ENCODE measurements around the gene C6.

DNA sequence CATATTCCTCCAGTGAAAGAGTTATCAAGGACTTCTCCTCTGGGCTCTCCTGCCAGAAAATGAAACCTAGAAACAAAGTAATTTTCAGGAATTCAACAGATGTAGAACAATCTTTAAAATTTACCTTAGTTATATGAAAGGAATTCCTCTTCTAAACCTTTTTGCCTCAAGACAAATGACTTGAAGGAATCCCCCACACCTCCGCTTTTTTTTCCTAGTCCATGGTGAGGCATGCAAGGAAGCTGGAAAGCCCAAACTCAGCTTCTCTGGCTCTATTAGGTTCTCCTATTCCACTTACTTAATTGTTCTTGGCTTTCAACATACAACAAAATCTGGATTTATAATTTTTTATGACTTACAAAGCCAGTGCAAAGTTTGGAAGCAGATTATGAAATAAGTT is 27.2 kb downstream of the C6 start:
- TF ChIP-seq, protein P1, sequence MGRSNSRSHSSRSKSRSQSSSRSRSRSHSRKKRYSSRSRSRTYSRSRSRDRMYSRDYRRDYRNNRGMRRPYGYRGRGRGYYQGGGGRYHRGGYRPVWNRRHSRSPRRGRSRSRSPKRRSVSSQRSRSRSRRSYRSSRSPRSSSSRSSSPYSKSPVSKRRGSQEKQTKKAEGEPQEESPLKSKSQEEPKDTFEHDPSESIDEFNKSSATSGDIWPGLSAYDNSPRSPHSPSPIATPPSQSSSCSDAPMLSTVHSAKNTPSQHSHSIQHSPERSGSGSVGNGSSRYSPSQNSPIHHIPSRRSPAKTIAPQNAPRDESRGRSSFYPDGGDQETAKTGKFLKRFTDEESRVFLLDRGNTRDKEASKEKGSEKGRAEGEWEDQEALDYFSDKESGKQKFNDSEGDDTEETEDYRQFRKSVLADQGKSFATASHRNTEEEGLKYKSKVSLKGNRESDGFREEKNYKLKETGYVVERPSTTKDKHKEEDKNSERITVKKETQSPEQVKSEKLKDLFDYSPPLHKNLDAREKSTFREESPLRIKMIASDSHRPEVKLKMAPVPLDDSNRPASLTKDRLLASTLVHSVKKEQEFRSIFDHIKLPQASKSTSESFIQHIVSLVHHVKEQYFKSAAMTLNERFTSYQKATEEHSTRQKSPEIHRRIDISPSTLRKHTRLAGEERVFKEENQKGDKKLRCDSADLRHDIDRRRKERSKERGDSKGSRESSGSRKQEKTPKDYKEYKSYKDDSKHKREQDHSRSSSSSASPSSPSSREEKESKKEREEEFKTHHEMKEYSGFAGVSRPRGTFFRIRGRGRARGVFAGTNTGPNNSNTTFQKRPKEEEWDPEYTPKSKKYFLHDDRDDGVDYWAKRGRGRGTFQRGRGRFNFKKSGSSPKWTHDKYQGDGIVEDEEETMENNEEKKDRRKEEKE (IDR thresholded peaks at IDR 0.05), result no peak
- TF ChIP-seq EZH2 (IDR thresholded peaks at IDR 0.05; ENCODE audit: borderline replicate concordance, control insufficient read depth, low read depth, low read length), result no peak
- no peak for TF ChIP-seq RCOR1 (conservative IDR thresholded peaks at IDR 0.05; ENCODE audit: low read depth, low read length)
- TF ChIP-seq, protein P2, sequence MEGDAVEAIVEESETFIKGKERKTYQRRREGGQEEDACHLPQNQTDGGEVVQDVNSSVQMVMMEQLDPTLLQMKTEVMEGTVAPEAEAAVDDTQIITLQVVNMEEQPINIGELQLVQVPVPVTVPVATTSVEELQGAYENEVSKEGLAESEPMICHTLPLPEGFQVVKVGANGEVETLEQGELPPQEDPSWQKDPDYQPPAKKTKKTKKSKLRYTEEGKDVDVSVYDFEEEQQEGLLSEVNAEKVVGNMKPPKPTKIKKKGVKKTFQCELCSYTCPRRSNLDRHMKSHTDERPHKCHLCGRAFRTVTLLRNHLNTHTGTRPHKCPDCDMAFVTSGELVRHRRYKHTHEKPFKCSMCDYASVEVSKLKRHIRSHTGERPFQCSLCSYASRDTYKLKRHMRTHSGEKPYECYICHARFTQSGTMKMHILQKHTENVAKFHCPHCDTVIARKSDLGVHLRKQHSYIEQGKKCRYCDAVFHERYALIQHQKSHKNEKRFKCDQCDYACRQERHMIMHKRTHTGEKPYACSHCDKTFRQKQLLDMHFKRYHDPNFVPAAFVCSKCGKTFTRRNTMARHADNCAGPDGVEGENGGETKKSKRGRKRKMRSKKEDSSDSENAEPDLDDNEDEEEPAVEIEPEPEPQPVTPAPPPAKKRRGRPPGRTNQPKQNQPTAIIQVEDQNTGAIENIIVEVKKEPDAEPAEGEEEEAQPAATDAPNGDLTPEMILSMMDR (IDR thresholded peaks at IDR 0.05 in 2 of 3, conservative IDR thresholded peaks at IDR 0.05 in 1 of 3; ENCODE audit: control insufficient read depth in 2 of 3, extremely low read depth in 1 of 3, insufficient read depth in 1 of 3, low read depth in 3 of 3, low read length in 3 of 3), result no peak
